Hepatocyte (in vitro differentiated cells): Measurements from ENCODE around the gene WNK2.

Source experiments
- CTCF ChIP-seq: fragments of 200-600 bp; sonication (generic); IDR thresholded peaks from 2 replicates; pipeline ENCODE4 v1.5.1; 2016; ENCODE audit warnings: antibody characterized with exemption, mild to moderate bottlenecking; ENCODE audit not compliant: poor library complexity
- EZH2 ChIP-seq: fragments of 200-600 bp; sonication (generic); IDR thresholded peaks from 2 replicates; pipeline ENCODE4 v1.6.1; 2016; ENCODE audit warnings: antibody characterized with exemption, mild to moderate bottlenecking, borderline replicate concordance
- EZH2phosphoT487 ChIP-seq: fragments of 200-600 bp; sonication (generic); IDR thresholded peaks from one replicate; pipeline ENCODE4 v1.6.1; 2018; ENCODE audit warnings: antibody characterized with exemption, mild to moderate bottlenecking, low read depth, moderate library complexity; ENCODE audit not compliant: unreplicated experiment, severe bottlenecking

- TF ChIP-seq CTCF (no peak), EZH2 (no peak), EZH2phosphoT487 (no peak)
These were observed 53.6 kb downstream of the WNK2 start for GRCh38 chr9:93237540-93237939.
